OCI-LY3 (cell line): ENCODE data around the gene PARG.
"Not testable (repeated sequence)": the region's sequence is repeated elsewhere in the genome, so short reads cannot be mapped to it uniquely, and the experiment has no call there.

Experiments
- EZH2phosphoT487 ChIP-seq: fragments of 200-600 bp; shearing (Covaris generic); IDR thresholded peaks from 2 replicates; pipeline ENCODE4 v1.6.1; 2018; ENCODE audit warnings: antibody characterized with exemption, mixed run types, low read depth
- TF ChIP-seq, protein P1 (sequence below): fragments of 200-600, 300-600 bp; sonication (generic); IDR thresholded peaks from 2 replicates; pipeline ENCODE4 v1.5.1; 2014; ENCODE audit warnings: antibody characterized with exemption, low read length, low read depth

DNA sequence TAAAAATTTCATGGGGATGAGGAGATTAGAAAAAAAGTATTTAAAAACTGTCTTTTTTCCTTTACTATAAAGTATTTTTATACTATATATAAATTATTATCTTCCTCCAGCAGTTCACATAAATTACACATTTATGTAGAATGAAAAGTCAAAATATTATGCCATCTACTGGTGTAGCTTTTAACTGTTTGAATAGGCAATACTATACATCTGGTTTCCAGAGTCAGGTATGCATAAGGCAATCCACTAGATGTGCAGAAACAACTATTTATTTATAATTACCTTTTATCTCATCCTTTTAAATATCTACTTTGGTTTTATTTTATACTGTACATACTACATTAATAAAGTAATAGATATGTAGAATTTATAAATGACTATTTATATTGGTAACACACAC lies 25.4 kb downstream of the PARG start:
- TF ChIP-seq, protein P1, sequence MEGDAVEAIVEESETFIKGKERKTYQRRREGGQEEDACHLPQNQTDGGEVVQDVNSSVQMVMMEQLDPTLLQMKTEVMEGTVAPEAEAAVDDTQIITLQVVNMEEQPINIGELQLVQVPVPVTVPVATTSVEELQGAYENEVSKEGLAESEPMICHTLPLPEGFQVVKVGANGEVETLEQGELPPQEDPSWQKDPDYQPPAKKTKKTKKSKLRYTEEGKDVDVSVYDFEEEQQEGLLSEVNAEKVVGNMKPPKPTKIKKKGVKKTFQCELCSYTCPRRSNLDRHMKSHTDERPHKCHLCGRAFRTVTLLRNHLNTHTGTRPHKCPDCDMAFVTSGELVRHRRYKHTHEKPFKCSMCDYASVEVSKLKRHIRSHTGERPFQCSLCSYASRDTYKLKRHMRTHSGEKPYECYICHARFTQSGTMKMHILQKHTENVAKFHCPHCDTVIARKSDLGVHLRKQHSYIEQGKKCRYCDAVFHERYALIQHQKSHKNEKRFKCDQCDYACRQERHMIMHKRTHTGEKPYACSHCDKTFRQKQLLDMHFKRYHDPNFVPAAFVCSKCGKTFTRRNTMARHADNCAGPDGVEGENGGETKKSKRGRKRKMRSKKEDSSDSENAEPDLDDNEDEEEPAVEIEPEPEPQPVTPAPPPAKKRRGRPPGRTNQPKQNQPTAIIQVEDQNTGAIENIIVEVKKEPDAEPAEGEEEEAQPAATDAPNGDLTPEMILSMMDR, result not testable (repeated sequence)
- TF ChIP-seq EZH2phosphoT487, result not testable (repeated sequence)
